IMR-90 (cell line): ENCODE data around the gene DUSP16. TPM values are rescaled to one million over a fixed set of nuclear protein-coding genes. Genes with fewer than 3 reads are reported as not detected.

Source experiments
- ATAC-seq: fragments of 200-7000 bp; cut with Tn5 transposase; 2 replicates; pipeline ENCODE4 v1.9.1; 2020; ENCODE audit warnings: low read depth, mild to moderate bottlenecking, moderate library complexity
- BruUV-seq: library from RNA; stranded (reverse); fragments of 400-500 nt; replicated peaks from 2 replicates; lab custom pipeline; 2021; lab: Mats Ljungman, UMichigan
- CTCF ChIA-PET: fragments of 300-600 bp; formaldehyde crosslinking; extraction: SDS; loops from one replicate; lab custom pipeline; 2021; ENCODE audit warnings: antibody characterized with exemption; lab: Yijun Ruan, JAX
- POLR2A ChIA-PET: fragments of 300-600 bp; sonication (Branson Sonifier 250); formaldehyde crosslinking; loops from one replicate; lab custom pipeline; 2022; ENCODE audit warnings: antibody characterized with exemption; ENCODE audit not compliant: unreplicated experiment; lab: Charles Lee
- DNase-seq: peaks from one replicate; pipeline ENCODE4 v3.0.0; 2013
- H2AFZ ChIP-seq: replicated peaks from 2 replicates; pipeline ENCODE3; 2013; ENCODE audit warnings: low read length, mild to moderate bottlenecking; ENCODE audit not compliant: poor library complexity
- H2AK5ac ChIP-seq: 2 replicates; pipeline ENCODE4 v1.6.1; 2013; ENCODE audit warnings: low read depth, low read length, inconsistent platforms
- H2AK9ac ChIP-seq: replicated peaks from 2 replicates; pipeline ENCODE3; 2013; ENCODE audit warnings: mild to moderate bottlenecking, low read depth, low read length, moderate library complexity; ENCODE audit not compliant: poor library complexity
- H2BK120ac ChIP-seq: 2 replicates; pipeline ENCODE4 v1.6.1; 2013; ENCODE audit warnings: low read depth, low read length, inconsistent platforms
- H2BK15ac ChIP-seq: 3 replicates; pipeline ENCODE4 v1.6.1; 2013; ENCODE audit warnings: low read depth, low read length, inconsistent platforms
- H2BK20ac ChIP-seq: 2 replicates; pipeline ENCODE4 v1.6.1; 2013; ENCODE audit warnings: low read depth, mild to moderate bottlenecking, inconsistent platforms, low read length, moderate library complexity
- H2BK5ac ChIP-seq: 2 replicates; pipeline ENCODE4 v1.6.1; 2013; ENCODE audit warnings: mild to moderate bottlenecking, low read depth, low read length, inconsistent platforms; ENCODE audit not compliant: poor library complexity, severe bottlenecking
- H3K14ac ChIP-seq: replicated peaks from 2 replicates; pipeline ENCODE4 v1.6.1; 2013; ENCODE audit warnings: low read depth, low read length, inconsistent platforms
- H3K18ac ChIP-seq: 2 replicates; pipeline ENCODE4 v1.6.1; 2013; ENCODE audit warnings: low read depth, low read length, control low read depth
- H3K23ac ChIP-seq: 2 replicates; pipeline ENCODE4 v1.6.1; 2013; ENCODE audit warnings: low read depth, low read length, inconsistent platforms
- H3K27ac ChIP-seq: 2 replicates; pipeline ENCODE4 v1.5.1; 2013; ENCODE audit warnings: mild to moderate bottlenecking, control low read depth, low read length; ENCODE audit not compliant: insufficient read depth
- H3K27me3 ChIP-seq: 2 replicates; pipeline ENCODE4 v1.6.1; 2013; ENCODE audit warnings: low read length; ENCODE audit not compliant: control insufficient read depth, insufficient read depth
- H3K36me3 ChIP-seq: 2 replicates; pipeline ENCODE4 v1.6.1; 2013; ENCODE audit warnings: low read length, mixed read lengths; ENCODE audit not compliant: control insufficient read depth, insufficient read depth
- H3K4ac ChIP-seq: 2 replicates; pipeline ENCODE4 v1.6.1; 2013; ENCODE audit warnings: low read depth, low read length, inconsistent platforms
- H3K4me1 ChIP-seq: 2 replicates; pipeline ENCODE4 v1.6.1; 2013; ENCODE audit warnings: low read length, mixed read lengths; ENCODE audit not compliant: control insufficient read depth, insufficient read depth
- H3K4me2 ChIP-seq: 2 replicates; pipeline ENCODE4 v1.6.1; 2013; ENCODE audit warnings: low read depth, mild to moderate bottlenecking, control low read depth, low read length, moderate library complexity
- H3K4me3 ChIP-seq: 2 replicates; pipeline ENCODE4 v1.5.1; 2013; ENCODE audit warnings: low read depth, mild to moderate bottlenecking, control low read depth, low read length, moderate library complexity; ENCODE audit not compliant: insufficient read depth
- H3K56ac ChIP-seq: 2 replicates; pipeline ENCODE4 v1.6.1; 2013; ENCODE audit warnings: low read length, inconsistent platforms; ENCODE audit not compliant: insufficient read depth; ENCODE audit errors: extremely low read depth
- H3K79me1 ChIP-seq, 2 experiments: 2 replicates each; pipeline ENCODE4 v1.6.1; 2013; ENCODE audit warnings: low read length in 2 of 2, inconsistent platforms in 1 of 2, low read depth in 1 of 2
- H3K9ac ChIP-seq: 2 replicates; pipeline ENCODE4 v1.6.1; 2013; ENCODE audit warnings: low read depth, low read length, control low read depth
- H3K9me1 ChIP-seq: 2 replicates; pipeline ENCODE4 v1.6.1; 2013; ENCODE audit warnings: low read length, inconsistent platforms; ENCODE audit not compliant: insufficient read depth
- H3K9me3 ChIP-seq: 2 replicates; pipeline ENCODE4 v1.6.1; 2013; ENCODE audit warnings: low read length; ENCODE audit not compliant: control insufficient read depth, insufficient read depth
- H4K20me1 ChIP-seq: 2 replicates; pipeline ENCODE4 v1.6.1; 2013; ENCODE audit warnings: low read length, inconsistent platforms; ENCODE audit not compliant: insufficient read depth
- H4K5ac ChIP-seq: 2 replicates; pipeline ENCODE4 v1.6.1; 2013; ENCODE audit warnings: mild to moderate bottlenecking, low read depth, low read length, control low read depth
- H4K8ac ChIP-seq, 2 experiments: 2 replicates each; pipeline ENCODE4 v1.6.1; 2013; ENCODE audit warnings: low read depth in 2 of 2, low read length in 2 of 2, control low read depth in 1 of 2, inconsistent platforms in 1 of 2
- H4K91ac ChIP-seq: 2 replicates; pipeline ENCODE4 v1.6.1; 2013; ENCODE audit warnings: low read depth, low read length, inconsistent platforms; ENCODE audit not compliant: insufficient read depth
- BHLHE40 ChIP-seq: fragments of 150-350 bp; IDR thresholded peaks from 2 replicates; pipeline ENCODE4 v1.6.1; 2016; ENCODE audit warnings: mild to moderate bottlenecking, low read depth, low read length
- CEBPB ChIP-seq: IDR thresholded peaks from 2 replicates; pipeline ENCODE4 v1.6.1; 2012; ENCODE audit warnings: low read depth, low read length, improper control_type of control experiment
- CHD1 ChIP-seq: IDR thresholded peaks from 2 replicates; pipeline ENCODE4 v1.6.1; 2012; ENCODE audit warnings: low read depth, low read length, improper control_type of control experiment
- ELK1 ChIP-seq: fragments of 150-350 bp; IDR thresholded peaks from 2 replicates; pipeline ENCODE4 v1.6.1; 2016; ENCODE audit warnings: low read depth, mild to moderate bottlenecking, low read length, moderate library complexity, borderline replicate concordance
- FOS ChIP-seq: fragments of 150-350 bp; IDR thresholded peaks from 2 replicates; pipeline ENCODE4 v1.6.1; 2016; ENCODE audit warnings: low read depth, low read length
- MAFK ChIP-seq: IDR thresholded peaks from 2 replicates; pipeline ENCODE4 v1.6.1; 2012; ENCODE audit warnings: low read depth, low read length, improper control_type of control experiment
- MAZ ChIP-seq: IDR thresholded peaks from 2 replicates; pipeline ENCODE4 v1.6.1; 2012; ENCODE audit warnings: low read depth, mild to moderate bottlenecking, low read length, improper control_type of control experiment, moderate library complexity, borderline replicate concordance
- MXI1 ChIP-seq: IDR thresholded peaks from 2 replicates; pipeline ENCODE4 v1.6.1; 2012; ENCODE audit warnings: low read depth, mild to moderate bottlenecking, low read length, moderate library complexity, borderline replicate concordance
- NFE2L2 ChIP-seq: fragments of 150-350 bp; IDR thresholded peaks from 2 replicates; pipeline ENCODE4 v1.6.1; 2016; ENCODE audit warnings: low read depth, mild to moderate bottlenecking, low read length
- POLR2A ChIP-seq: IDR thresholded peaks from 2 replicates; pipeline ENCODE4 v1.6.1; 2012; ENCODE audit warnings: mild to moderate bottlenecking, low read depth, low read length
- RAD21 ChIP-seq: IDR thresholded peaks from 2 replicates; pipeline ENCODE4 v1.6.1; 2012; ENCODE audit warnings: low read length, improper control_type of control experiment
- RCOR1 ChIP-seq: IDR thresholded peaks from 2 replicates; pipeline ENCODE4 v1.6.1; 2012; ENCODE audit warnings: mild to moderate bottlenecking, low read length, improper control_type of control experiment; ENCODE audit not compliant: insufficient replicate concordance
- RFX5 ChIP-seq: IDR thresholded peaks from 2 replicates; pipeline ENCODE4 v1.8.0; 2012; ENCODE audit warnings: low read depth, mild to moderate bottlenecking, low read length, moderate library complexity
- SMC3 ChIP-seq: fragments of 150-350 bp; IDR thresholded peaks from 2 replicates; pipeline ENCODE4 v1.6.1; 2016; ENCODE audit warnings: low read depth, mild to moderate bottlenecking, antibody characterized with exemption, low read length, moderate library complexity
- WGBS, 2 experiments: methylation state at CpG; one replicate each; pipeline versions ENCODE4 v1.1.5 to v1.1.7; 2013; ENCODE audit warnings: missing lambda C conversion rate in 2 of 2; ENCODE audit not compliant: insufficient read length in 1 of 2; ENCODE audit errors: extremely low coverage in 2 of 2; 5-methylcytosine and 5-hydroxymethylcytosine counted together
- dilution Hi-C: fragments of 300-500 bp; cut with HindIII; formaldehyde crosslinking; loops from one replicate; pipeline ENCODE4 v1.14.3; 2018; ENCODE audit warnings: low sequenced_read_pairs; ENCODE audit not compliant: unreplicated experiment
- in situ Hi-C: fragments of 300-500 bp; cut with MboI; formaldehyde crosslinking; loops from 3 replicates; pipeline ENCODE4 v1.14.3; 2019; ENCODE audit warnings: low sequenced_read_pairs, inconsistent platforms, mixed read lengths
- intact Hi-C: fragments of 100-400 bp; cut with micrococcal nuclease; formaldehyde crosslinking; loops from 2 replicates; pipeline ENCODE4 v1.10.0; 2022
- polyA plus RNA-seq, 3 experiments: library from polyadenylated mRNA; depleted of rRNA; stranded (reverse); fragments of >200 nt; gene quantifications; 2 replicates each; pipeline ENCODE4 v1.2.3, GENCODE V29; 2012; ENCODE audit warnings: low replicate concordance in 1 of 3
- total RNA-seq: library from RNA; depleted of rRNA; stranded (reverse); fragments of >200 nt; gene quantifications from 2 replicates; pipeline ENCODE4 v1.2.3, GENCODE V29; 2012
- TF ChIP-seq, protein P1 (sequence below): conservative IDR thresholded peaks from 2 replicates; pipeline ENCODE4 v1.5.1; 2012; ENCODE audit warnings: mild to moderate bottlenecking, low read depth, low read length, improper control_type of control experiment
- TF ChIP-seq, protein P2 (sequence below): fragments of 150-350 bp; IDR thresholded peaks from 2 replicates; pipeline ENCODE4 v1.6.1; 2017; ENCODE audit warnings: mild to moderate bottlenecking, antibody characterized with exemption, low read length, low read depth

The DUSP16 gene
- total and polyA plus RNA-seq, 2 of the 4 experiments (the other 2 are of a cell fraction), result 4.7 to 10.0 TPM

DNA sequence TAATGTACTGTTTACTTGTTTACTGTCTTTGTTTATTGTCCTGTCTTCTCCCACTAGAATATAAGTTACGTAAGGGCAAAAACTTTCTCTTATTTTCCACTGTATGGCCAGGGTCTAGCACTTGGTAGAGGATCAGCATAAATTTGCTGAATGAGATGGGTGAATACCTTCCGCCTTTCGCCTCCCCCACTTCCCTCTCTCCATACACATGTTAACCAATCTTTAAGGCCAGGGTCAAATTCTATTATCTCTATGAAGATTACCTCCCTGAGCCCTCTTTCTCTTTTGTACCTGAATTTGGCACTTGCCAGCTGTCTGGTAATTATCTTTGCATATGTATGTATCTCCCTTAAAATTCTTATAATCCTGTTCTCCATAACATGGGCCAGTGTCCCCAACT lies 4.9 kb downstream of the DUSP16 start:
- no peak overlapping the region for H2AK9ac ChIP-seq
- no peak overlapping the region for H2BK20ac ChIP-seq
- no peak for ATAC-seq
- H3K56ac ChIP-seq, result no peak overlapping the region
- H3K36me3 ChIP-seq, result 0 out of 2 replicates have a peak, but pooled peaks cover 2% of the 10 kb centered on the region
- H2BK120ac ChIP-seq, result no peak overlapping the region
- no peak overlapping the region for H2BK15ac ChIP-seq
- no peak overlapping the region for H4K91ac ChIP-seq
- H2AK5ac ChIP-seq, result no peak overlapping the region
- peaks cover 13 to 38% of the 10 kb centered on the region in 2 experiments for H3K79me1 ChIP-seq
- no peak overlapping the region for H3K23ac ChIP-seq
- intact Hi-C loops, result no loop called here
- no peak overlapping the region for H3K18ac ChIP-seq
- no peak overlapping the region for H3K4me3 ChIP-seq
- CTCF ChIA-PET, result no interaction called here
- H3K4me2 ChIP-seq, result no peak overlapping the region
- peaks cover 2% of the 10 kb centered on the region; the same call in 1 of the 2 replicates for H3K9me1 ChIP-seq
- no peak overlapping the region for H4K5ac ChIP-seq
- POLR2A ChIA-PET, result no interaction called here
- no peak overlapping the region for H3K4ac ChIP-seq
- H3K9me3 ChIP-seq, result no peaks in the 10 kb centered on the region
- no CpG with 5 or more reads among the region's 3 CpGs for WGBS, 2 experiments
- dilution Hi-C loops, result no loop called here
- H2AFZ ChIP-seq, result no peak overlapping the region
- no peak overlapping the region for H4K8ac ChIP-seq
- no peak overlapping the region for H3K9ac ChIP-seq
- no TSS peak for BruUV-seq
- no peak overlapping the region for H2BK5ac ChIP-seq
- TF ChIP-seq MXI1 (no peak), RAD21 (no peak), MAZ (no peak), CHD1 (no peak), NFE2L2 (no peak), BHLHE40 (no peak), RCOR1 (no peak), RFX5 (no peak), CEBPB (no peak), ELK1 (no peak), POLR2A (no peak), SMC3 (no peak), FOS (no peak), MAFK (no peak)
- TF ChIP-seq, protein P1, sequence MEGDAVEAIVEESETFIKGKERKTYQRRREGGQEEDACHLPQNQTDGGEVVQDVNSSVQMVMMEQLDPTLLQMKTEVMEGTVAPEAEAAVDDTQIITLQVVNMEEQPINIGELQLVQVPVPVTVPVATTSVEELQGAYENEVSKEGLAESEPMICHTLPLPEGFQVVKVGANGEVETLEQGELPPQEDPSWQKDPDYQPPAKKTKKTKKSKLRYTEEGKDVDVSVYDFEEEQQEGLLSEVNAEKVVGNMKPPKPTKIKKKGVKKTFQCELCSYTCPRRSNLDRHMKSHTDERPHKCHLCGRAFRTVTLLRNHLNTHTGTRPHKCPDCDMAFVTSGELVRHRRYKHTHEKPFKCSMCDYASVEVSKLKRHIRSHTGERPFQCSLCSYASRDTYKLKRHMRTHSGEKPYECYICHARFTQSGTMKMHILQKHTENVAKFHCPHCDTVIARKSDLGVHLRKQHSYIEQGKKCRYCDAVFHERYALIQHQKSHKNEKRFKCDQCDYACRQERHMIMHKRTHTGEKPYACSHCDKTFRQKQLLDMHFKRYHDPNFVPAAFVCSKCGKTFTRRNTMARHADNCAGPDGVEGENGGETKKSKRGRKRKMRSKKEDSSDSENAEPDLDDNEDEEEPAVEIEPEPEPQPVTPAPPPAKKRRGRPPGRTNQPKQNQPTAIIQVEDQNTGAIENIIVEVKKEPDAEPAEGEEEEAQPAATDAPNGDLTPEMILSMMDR, result no peak
- TF ChIP-seq, protein P2, sequence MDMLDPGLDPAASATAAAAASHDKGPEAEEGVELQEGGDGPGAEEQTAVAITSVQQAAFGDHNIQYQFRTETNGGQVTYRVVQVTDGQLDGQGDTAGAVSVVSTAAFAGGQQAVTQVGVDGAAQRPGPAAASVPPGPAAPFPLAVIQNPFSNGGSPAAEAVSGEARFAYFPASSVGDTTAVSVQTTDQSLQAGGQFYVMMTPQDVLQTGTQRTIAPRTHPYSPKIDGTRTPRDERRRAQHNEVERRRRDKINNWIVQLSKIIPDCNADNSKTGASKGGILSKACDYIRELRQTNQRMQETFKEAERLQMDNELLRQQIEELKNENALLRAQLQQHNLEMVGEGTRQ, result no peak
- no peak for DNase-seq
- H3K27me3 ChIP-seq, result no peaks in the 10 kb centered on the region
- H3K27ac ChIP-seq, result no peak overlapping the region
- in situ Hi-C loops, result no loop called here
- peaks cover 2% of the 10 kb centered on the region; the same call in 1 of the 2 replicates for H3K4me1 ChIP-seq
- no peak overlapping the region for H3K14ac ChIP-seq
- peaks cover 11% of the 10 kb centered on the region; the same call in 1 of the 2 replicates for H4K20me1 ChIP-seq
